Endodermal cell (in vitro differentiated cells): ENCODE data around the gene PCCA. TPM values are rescaled to one million over a fixed set of nuclear protein-coding genes. Genes with fewer than 3 reads are reported as not detected.
A peak's percentile ranks its signal among the peaks of the same experiment; 100 is the strongest.

ENCODE experiments used
- DNase-seq: peaks from one replicate; pipeline ENCODE4 v3.0.0-alpha.2; 2017
- H3K27ac ChIP-seq: 2 replicates; pipeline ENCODE4 v1.5.1; 2013; ENCODE audit warnings: mild to moderate bottlenecking, low read depth, low read length, moderate library complexity
- H3K27me3 ChIP-seq: 2 replicates; pipeline ENCODE4 v1.6.1; 2013; ENCODE audit warnings: mild to moderate bottlenecking, low read length, moderate library complexity; ENCODE audit not compliant: insufficient read depth, control insufficient read depth, poor library complexity, severe bottlenecking
- H3K36me3 ChIP-seq: 2 replicates; pipeline ENCODE4 v1.7.0; 2013; ENCODE audit warnings: mild to moderate bottlenecking, low read length, moderate library complexity; ENCODE audit not compliant: control insufficient read depth, insufficient read depth
- H3K4me1 ChIP-seq: one replicate; pipeline ENCODE4 v1.7.0; 2013; ENCODE audit warnings: low read length; ENCODE audit not compliant: control insufficient read depth, insufficient read depth
- H3K4me3 ChIP-seq: 2 replicates; pipeline ENCODE4 v1.5.1; 2013; ENCODE audit warnings: mild to moderate bottlenecking, low read length, moderate library complexity
- H3K9ac ChIP-seq: 2 replicates; pipeline ENCODE4 v1.6.1; 2013; ENCODE audit warnings: mild to moderate bottlenecking, low read length, moderate library complexity; ENCODE audit not compliant: poor library complexity, severe bottlenecking; ENCODE audit errors: extremely low read depth
- H3K9me3 ChIP-seq: 2 replicates; pipeline ENCODE4 v1.6.1; 2013; ENCODE audit warnings: mild to moderate bottlenecking, low read length, moderate library complexity; ENCODE audit not compliant: control insufficient read depth
- H3K27ac Mint-ChIP-seq: 2 replicates; pipeline ENCODE4 v1.8.0; 2020; ENCODE audit warnings: mixed read lengths
- H3K27me3 Mint-ChIP-seq: 2 replicates; pipeline ENCODE4 v1.8.0; 2021; ENCODE audit warnings: mild to moderate bottlenecking, mixed read lengths; ENCODE audit not compliant: insufficient read depth
- H3K36me3 Mint-ChIP-seq: 2 replicates; pipeline ENCODE4 v1.8.0; 2020; ENCODE audit warnings: low read depth, mixed read lengths
- H3K4me1 Mint-ChIP-seq: 2 replicates; pipeline ENCODE4 v1.8.0; 2020; ENCODE audit warnings: mixed read lengths
- H3K4me3 Mint-ChIP-seq: 2 replicates; pipeline ENCODE4 v1.8.0; 2020; ENCODE audit warnings: mild to moderate bottlenecking, moderate library complexity, mixed read lengths
- H3K9me3 Mint-ChIP-seq: 2 replicates; pipeline ENCODE4 v1.8.0; 2020; ENCODE audit warnings: mild to moderate bottlenecking, mixed read lengths
- WGBS, 2 experiments: methylation state at CpG; one replicate each; pipeline versions ENCODE4 v1.1.5 to v1.1.7; 2013; ENCODE audit warnings: missing lambda C conversion rate in 2 of 2, mixed read lengths in 1 of 2; ENCODE audit not compliant: insufficient coverage in 1 of 2, insufficient read length in 1 of 2; 5-methylcytosine and 5-hydroxymethylcytosine counted together
- total RNA-seq, 2 donors: library from RNA; stranded (reverse); fragmentation: NEBNext Ultra II Directional in 1 of 2; extraction: Animal tissue kit (Norgen Biotek cat#: 25700) in 1 of 2; gene quantifications; 2 replicates in 1 of 2; 3 replicates in 1 of 2; pipeline ENCODE4 v1.2.1, GENCODE V29; 2021
- TF ChIP-seq, protein P1 (sequence below): fragments of 200-600 bp; sonication (generic); conservative IDR thresholded peaks from 2 replicates; pipeline ENCODE4 v1.5.0; 2021; ENCODE audit warnings: antibody characterized with exemption, mild to moderate bottlenecking

The PCCA gene
- total RNA-seq, 2 donors from 2014 or later: 60.2 to 67.2 TPM

DNA sequence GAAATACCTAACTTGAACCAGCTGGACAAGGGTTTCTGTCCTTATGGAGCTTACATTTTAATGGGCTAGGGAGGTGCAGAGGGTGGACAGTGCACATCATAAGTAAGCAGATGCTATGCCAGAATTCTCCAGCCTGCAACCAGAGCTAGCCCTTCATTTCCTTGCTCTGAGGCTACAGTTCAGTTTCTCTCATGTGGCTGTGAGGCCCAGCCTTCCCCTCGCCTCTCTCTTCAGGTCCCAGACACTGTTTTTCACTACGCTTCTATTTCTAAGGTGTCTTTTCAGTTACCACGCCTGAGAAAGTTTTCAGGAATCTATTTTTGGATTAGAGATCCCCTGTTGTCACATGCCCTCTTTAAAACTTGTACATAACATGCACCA lies 141.9 kb downstream of the PCCA start:
- Histone ChIP-seq H3K4me3 (no peak overlapping the region), H3K9me3 (no peaks in the 10 kb centered on the region), H3K27ac (peak overlapping the region; percentile 48), H3K9ac (no peak overlapping the region), H3K36me3 (peaks cover 16% of the 10 kb centered on the region), H3K4me1 (peaks cover 12% of the 10 kb centered on the region), H3K27me3 (no peaks in the 10 kb centered on the region)
- peaks cover 6% of the 10 kb centered on the region for H3K36me3 Mint-ChIP-seq
- no peak overlapping the region for H3K4me3 Mint-ChIP-seq
- peaks cover 36% of the 10 kb centered on the region for H3K4me1 Mint-ChIP-seq
- no peak overlapping the region for H3K27ac Mint-ChIP-seq
- no peaks in the 10 kb centered on the region for H3K27me3 Mint-ChIP-seq
- WGBS, 2 experiments: 89 to 100% methylated on average over 3 of the region's 3 CpGs
- TF ChIP-seq, protein P1, sequence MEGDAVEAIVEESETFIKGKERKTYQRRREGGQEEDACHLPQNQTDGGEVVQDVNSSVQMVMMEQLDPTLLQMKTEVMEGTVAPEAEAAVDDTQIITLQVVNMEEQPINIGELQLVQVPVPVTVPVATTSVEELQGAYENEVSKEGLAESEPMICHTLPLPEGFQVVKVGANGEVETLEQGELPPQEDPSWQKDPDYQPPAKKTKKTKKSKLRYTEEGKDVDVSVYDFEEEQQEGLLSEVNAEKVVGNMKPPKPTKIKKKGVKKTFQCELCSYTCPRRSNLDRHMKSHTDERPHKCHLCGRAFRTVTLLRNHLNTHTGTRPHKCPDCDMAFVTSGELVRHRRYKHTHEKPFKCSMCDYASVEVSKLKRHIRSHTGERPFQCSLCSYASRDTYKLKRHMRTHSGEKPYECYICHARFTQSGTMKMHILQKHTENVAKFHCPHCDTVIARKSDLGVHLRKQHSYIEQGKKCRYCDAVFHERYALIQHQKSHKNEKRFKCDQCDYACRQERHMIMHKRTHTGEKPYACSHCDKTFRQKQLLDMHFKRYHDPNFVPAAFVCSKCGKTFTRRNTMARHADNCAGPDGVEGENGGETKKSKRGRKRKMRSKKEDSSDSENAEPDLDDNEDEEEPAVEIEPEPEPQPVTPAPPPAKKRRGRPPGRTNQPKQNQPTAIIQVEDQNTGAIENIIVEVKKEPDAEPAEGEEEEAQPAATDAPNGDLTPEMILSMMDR: no peak
- H3K9me3 Mint-ChIP-seq: no peaks in the 10 kb centered on the region
- no peak for DNase-seq

DNA sequence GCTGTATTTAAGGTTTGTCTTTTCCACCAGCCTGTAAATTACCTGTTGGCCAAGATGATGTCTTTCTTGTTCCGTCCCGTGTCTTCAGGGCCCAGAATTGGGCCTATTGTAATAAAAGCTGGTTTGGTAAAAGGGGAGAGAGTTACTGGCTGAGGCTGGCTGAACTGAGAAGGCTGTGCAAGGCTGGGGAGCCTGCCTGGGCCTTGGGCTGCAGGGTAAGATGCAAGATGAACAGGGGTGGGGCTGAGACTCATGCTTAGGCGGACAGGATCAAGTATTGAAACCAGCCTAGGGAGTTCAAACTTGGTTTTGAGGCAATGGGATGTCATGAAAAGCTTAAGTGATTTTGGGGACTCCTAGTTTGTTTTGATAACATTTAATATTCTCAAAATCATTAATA lies 142.3 kb downstream of the PCCA start:
- Mint-ChIP-seq H3K4me3 (no peak overlapping the region), H3K27me3 (no peaks in the 10 kb centered on the region)
- WGBS, 2 experiments: 89 to 95% methylated on average over 2 to 3 of the region's 3 CpGs

DNA sequence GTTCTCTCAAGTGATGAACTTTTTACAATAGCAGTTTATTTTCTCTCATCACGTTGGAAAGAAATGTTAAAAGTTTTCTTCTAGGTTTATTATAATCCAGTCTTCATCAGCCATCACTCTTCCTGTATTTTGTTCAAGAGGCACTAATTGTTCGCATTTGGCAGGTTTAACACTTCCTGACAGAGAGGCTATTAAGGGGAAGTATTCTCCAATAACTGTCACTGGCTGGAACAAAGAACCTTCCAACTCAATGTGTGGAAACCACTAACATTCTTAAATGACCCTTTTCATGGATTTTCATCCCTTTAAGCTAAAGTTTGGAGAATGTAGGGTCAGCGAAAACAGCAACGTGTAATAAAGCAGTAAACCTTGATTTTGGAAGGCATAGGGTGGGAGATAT lies 145.1 kb downstream of the PCCA start:
- Mint-ChIP-seq H3K36me3 (peaks cover 11% of the 10 kb centered on the region), H3K27ac (peak overlapping the region; percentile 91), H3K27me3 (no peaks in the 10 kb centered on the region), H3K4me1 (peaks cover 37% of the 10 kb centered on the region), H3K9me3 (peaks cover 2% of the 10 kb centered on the region), H3K4me3 (no peak overlapping the region)
- WGBS, 2 experiments: 35 to 45% methylated on average over 3 to 4 of the region's 4 CpGs
- Histone ChIP-seq H3K27ac (peak overlapping the region; percentile 77), H3K27me3 (no peaks in the 10 kb centered on the region), H3K4me3 (peak overlapping the region; percentile 61), H3K4me1 (peaks cover 12% of the 10 kb centered on the region), H3K36me3 (peaks cover 11% of the 10 kb centered on the region), H3K9ac (no peak overlapping the region), H3K9me3 (no peaks in the 10 kb centered on the region)
- TF ChIP-seq, protein P1: no peak
- no peak for DNase-seq

More for the DNA sequence above, 142.3 kb downstream of the PCCA start:
- Histone ChIP-seq H3K36me3 (peaks cover 12% of the 10 kb centered on the region), H3K4me3 (no peak overlapping the region), H3K27me3 (no peaks in the 10 kb centered on the region), H3K9ac (no peak overlapping the region), H3K4me1 (peaks cover 12% of the 10 kb centered on the region), H3K9me3 (no peaks in the 10 kb centered on the region), H3K27ac (peak overlapping the region; percentile 48)
- TF ChIP-seq, protein P1: no peak
- H3K36me3 Mint-ChIP-seq: peaks cover 6% of the 10 kb centered on the region
- peaks cover 34% of the 10 kb centered on the region for H3K4me1 Mint-ChIP-seq
- DNase-seq: peak; percentile 48
- H3K27ac Mint-ChIP-seq: no peak overlapping the region
- no peaks in the 10 kb centered on the region for H3K9me3 Mint-ChIP-seq
